ENCODE measurements around the gene PDE8A. TPM values are rescaled to one million over a fixed set of nuclear protein-coding genes. Genes with fewer than 3 reads are reported as not detected.

Gene PDE8A
- total and polyA plus RNA-seq, 11 donors = 9.4 to 21.5 (median 15.9) TPM

DNA sequence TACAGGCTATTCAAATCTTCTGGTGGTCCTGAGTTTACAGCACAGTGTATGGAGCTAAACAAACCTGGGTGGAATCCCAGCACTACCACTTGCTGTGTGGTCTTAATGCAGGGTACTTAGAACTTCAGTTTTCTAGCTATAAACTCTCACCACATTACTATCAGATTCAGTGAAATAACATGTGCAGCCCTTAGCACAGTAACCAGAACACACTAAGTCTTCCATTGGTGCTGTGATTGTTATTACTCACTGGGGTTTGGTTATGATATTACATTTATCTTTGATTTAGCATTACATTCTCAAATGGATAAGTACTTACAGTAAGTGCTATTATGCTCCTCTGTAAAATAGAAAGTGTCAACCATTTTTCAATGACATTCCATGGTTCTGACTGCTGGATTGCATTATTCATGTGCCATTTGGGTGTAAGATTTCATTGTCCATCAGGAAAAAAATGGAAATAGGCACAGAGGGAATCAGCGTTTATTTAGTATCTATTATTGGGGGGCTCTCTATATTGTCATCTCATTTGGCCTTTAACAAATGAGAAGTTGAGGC is 81.9 kb downstream of the PDE8A start:
- Histone ChIP-seq H3K27ac (no peak overlapping the region), H3K27me3 (no peaks in the 10 kb centered on the region), H3K4me1 (peaks cover 0 to 22% (median 12%) of the 10 kb centered on the region in 12 donors), H3K4me3 (no peak overlapping the region), H3K9me3 (peaks cover 0 to 24% (median 4%) of the 10 kb centered on the region in 12 donors), H3K36me3 (peaks cover 0 to 18% (median 10%) of the 10 kb centered on the region in 9 donors)
- ATAC-seq = no peak
- TF ChIP-seq, protein P1, sequence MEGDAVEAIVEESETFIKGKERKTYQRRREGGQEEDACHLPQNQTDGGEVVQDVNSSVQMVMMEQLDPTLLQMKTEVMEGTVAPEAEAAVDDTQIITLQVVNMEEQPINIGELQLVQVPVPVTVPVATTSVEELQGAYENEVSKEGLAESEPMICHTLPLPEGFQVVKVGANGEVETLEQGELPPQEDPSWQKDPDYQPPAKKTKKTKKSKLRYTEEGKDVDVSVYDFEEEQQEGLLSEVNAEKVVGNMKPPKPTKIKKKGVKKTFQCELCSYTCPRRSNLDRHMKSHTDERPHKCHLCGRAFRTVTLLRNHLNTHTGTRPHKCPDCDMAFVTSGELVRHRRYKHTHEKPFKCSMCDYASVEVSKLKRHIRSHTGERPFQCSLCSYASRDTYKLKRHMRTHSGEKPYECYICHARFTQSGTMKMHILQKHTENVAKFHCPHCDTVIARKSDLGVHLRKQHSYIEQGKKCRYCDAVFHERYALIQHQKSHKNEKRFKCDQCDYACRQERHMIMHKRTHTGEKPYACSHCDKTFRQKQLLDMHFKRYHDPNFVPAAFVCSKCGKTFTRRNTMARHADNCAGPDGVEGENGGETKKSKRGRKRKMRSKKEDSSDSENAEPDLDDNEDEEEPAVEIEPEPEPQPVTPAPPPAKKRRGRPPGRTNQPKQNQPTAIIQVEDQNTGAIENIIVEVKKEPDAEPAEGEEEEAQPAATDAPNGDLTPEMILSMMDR (IDR thresholded peaks at IDR 0.05) = no peak
- no peak for TF ChIP-seq POLR2A (IDR thresholded peaks at IDR 0.05)
- intact Hi-C loops (cut with DNase I) = no loop called here
- 95 to 98% (median 96%) methylated on average over 1 of the region's 1 CpG for WGBS, 4 donors
- no peak for DNase-seq

DNA sequence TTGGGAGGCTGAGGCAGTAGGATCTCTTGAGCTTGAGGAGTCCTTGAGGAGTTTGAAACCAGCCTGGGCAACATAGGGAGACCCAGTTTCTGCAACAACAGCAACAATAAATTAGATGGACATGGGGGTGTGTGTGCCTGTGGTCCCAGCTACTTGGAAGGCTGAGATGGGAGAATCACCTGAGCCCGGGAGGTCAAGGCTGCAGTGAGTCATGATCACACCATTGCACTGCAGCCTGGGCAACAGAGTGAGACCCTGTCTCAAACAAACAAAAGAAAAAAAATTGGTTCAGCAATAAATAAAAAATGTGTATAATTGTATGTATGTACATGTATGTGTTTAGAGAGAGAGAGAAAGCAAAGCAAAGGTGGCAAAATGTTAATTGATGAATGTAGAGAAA is 83.1 kb downstream of the PDE8A start:
- H3K27me3 ChIP-seq = no peaks in the 10 kb centered on the region
- no peak for TF ChIP-seq POLR2A (IDR thresholded peaks at IDR 0.05)
- TF ChIP-seq, protein P1 (IDR thresholded peaks at IDR 0.05) = no peak
- H3K4me3 ChIP-seq = no peak overlapping the region
- intact Hi-C loops (cut with DNase I) = no loop called here
- peaks cover 0 to 16% (median 2%) of the 10 kb centered on the region in 12 donors for H3K9me3 ChIP-seq
- 93 to 100% (median 99%) methylated on average over 1 of the region's 1 CpG for WGBS, 4 donors
- ATAC-seq (no peak), DNase-seq (no peak)
- no peak overlapping the region for H3K27ac ChIP-seq
- peaks cover 0 to 22% (median 12%) of the 10 kb centered on the region in 12 donors for H3K4me1 ChIP-seq
- peaks cover 0 to 29% (median 12%) of the 10 kb centered on the region in 9 donors for H3K36me3 ChIP-seq

DNA sequence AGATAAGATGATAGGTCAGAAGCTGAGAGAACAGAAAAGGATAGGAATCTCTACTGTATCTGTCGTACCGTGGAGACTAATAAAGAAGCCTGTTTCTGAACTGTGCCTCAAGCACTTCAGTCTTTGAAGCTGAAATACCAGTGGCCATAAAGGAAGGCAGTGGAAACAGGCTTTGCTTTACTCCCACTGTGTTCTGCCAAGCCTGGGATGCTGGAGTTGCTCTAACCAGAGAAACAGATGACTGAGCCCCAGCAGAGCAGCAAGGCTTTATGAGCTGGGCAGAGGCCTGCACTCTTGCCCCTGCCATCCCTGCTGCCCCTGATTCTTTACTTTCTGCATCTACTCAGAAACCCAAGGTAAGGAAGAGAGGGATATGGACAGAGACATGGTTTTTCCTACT is 89.4 kb downstream of the PDE8A start:
- no peak for DNase-seq
- Histone ChIP-seq H3K4me1 (no peaks in the 10 kb centered on the region), H3K27ac (no peak overlapping the region), H3K27me3 (no peaks in the 10 kb centered on the region), H3K36me3 (peaks cover 0 to 60% (median 18%) of the 10 kb centered on the region in 9 donors), H3K4me3 (no peak overlapping the region), H3K9me3 (no peaks in the 10 kb centered on the region)
- 86 to 99% (median 91%) methylated on average over 2 of the region's 2 CpGs for WGBS, 4 donors
- intact Hi-C loops (cut with DNase I) = no loop called here
- ATAC-seq = no peak
- no peak for TF ChIP-seq POLR2A (IDR thresholded peaks at IDR 0.05)
- TF ChIP-seq, protein P1 (IDR thresholded peaks at IDR 0.05) = no peak

DNA sequence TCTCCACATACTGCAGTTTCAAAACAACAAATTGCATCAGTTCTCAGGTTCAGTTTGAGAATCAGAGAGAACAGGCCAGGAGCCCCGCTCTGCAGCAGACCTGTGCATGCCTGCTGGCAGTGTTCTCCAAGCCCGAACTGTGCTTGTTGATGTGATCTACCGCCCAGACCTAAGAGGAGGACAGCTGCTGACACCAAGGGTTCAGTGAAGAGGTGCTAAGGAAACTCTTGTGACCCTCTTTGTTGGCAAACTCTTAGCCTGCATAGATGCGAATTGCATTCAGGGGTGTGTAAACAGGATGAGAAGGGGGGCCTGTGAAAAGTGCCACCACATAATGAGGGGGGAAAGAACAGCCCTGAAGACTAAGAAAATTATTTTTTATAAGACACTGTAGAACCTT is 89.8 kb downstream of the PDE8A start:
- H3K36me3 ChIP-seq = peaks cover 0 to 61% (median 18%) of the 10 kb centered on the region in 9 donors
- TF ChIP-seq, protein P1 (IDR thresholded peaks at IDR 0.05) = no peak
- TF ChIP-seq POLR2A (IDR thresholded peaks at IDR 0.05) = no peak
- WGBS, 4 donors = 78 to 93% (median 88%) methylated on average over 4 of the region's 4 CpGs
- no peak for DNase-seq
- no peak overlapping the region for H3K27ac ChIP-seq
- H3K4me3 ChIP-seq = no peak overlapping the region
- ATAC-seq = no peak
- no peaks in the 10 kb centered on the region for H3K9me3 ChIP-seq
- intact Hi-C loops (cut with DNase I) = no loop called here
- no peaks in the 10 kb centered on the region for H3K27me3 ChIP-seq
- no peaks in the 10 kb centered on the region for H3K4me1 ChIP-seq
